HepG2 (cell line): ENCODE results near the gene TRIM23. TPM values are rescaled to one million over a fixed set of nuclear protein-coding genes. Genes with fewer than 3 reads are reported as not detected.
A peak's percentile ranks its signal among the peaks of the same experiment; 100 is the strongest.

ENCODE experiments used
- CENPT ChIP-seq: sonication (generic); formaldehyde crosslinking; IDR thresholded peaks from 2 replicates; pipeline ENCODE4 v1.8.0; 2022; ENCODE audit warnings: low read depth, mild to moderate bottlenecking, moderate library complexity, missing genetic modification reagents
- FOXA3 ChIP-seq: IDR thresholded peaks from 2 replicates; pipeline ENCODE4 v1.6.1; 2016; ENCODE audit warnings: missing genetic modification reagents, missing compliant biosample characterization
- KDM3A ChIP-seq: IDR thresholded peaks from 2 replicates; pipeline ENCODE4 v1.6.1; 2018; ENCODE audit warnings: low read depth, missing compliant biosample characterization
- NFE2L1 ChIP-seq: sonication (generic); formaldehyde crosslinking; IDR thresholded peaks from 2 replicates; pipeline ENCODE4 v1.4.0; 2020; ENCODE audit warnings: missing genetic modification reagents, mild to moderate bottlenecking, borderline replicate concordance
- RERE ChIP-seq: IDR thresholded peaks from 2 replicates; pipeline ENCODE4 v1.6.1; 2016; ENCODE audit warnings: low read depth, missing genetic modification reagents, missing compliant biosample characterization
- TCF7 ChIP-seq: sonication (generic); IDR thresholded peaks from 2 replicates; pipeline ENCODE4 v1.6.1; 2016; ENCODE audit warnings: antibody characterized with exemption, low read depth
- WIZ ChIP-seq: sonication (generic); formaldehyde crosslinking; IDR thresholded peaks from 2 replicates; pipeline ENCODE4 v1.5.1; 2020; ENCODE audit warnings: mild to moderate bottlenecking, missing genetic modification reagents
- ZKSCAN1 ChIP-seq: fragments of 150-350 bp; IDR thresholded peaks from 2 replicates; pipeline ENCODE4 v1.6.1; 2014; ENCODE audit warnings: low read length
- ZNF160 ChIP-seq: sonication (generic); formaldehyde crosslinking; IDR thresholded peaks from 2 replicates; pipeline ENCODE4 v1.8.0; 2022; ENCODE audit warnings: mild to moderate bottlenecking, inconsistent platforms, missing genetic modification reagents
- ZNF3 ChIP-seq: IDR thresholded peaks from 2 replicates; pipeline ENCODE4 v1.7.0; 2017; ENCODE audit warnings: inconsistent platforms
- ZNF317 ChIP-seq: sonication (generic); formaldehyde crosslinking; IDR thresholded peaks from 2 replicates; pipeline ENCODE4 v1.5.0; 2020; ENCODE audit warnings: mild to moderate bottlenecking, missing genetic modification reagents
- ZNF496 ChIP-seq: sonication (generic); formaldehyde crosslinking; IDR thresholded peaks from 2 replicates; pipeline ENCODE4 v1.8.1; 2023; ENCODE audit warnings: mild to moderate bottlenecking, moderate library complexity, missing genetic modification reagents; ENCODE audit not compliant: insufficient replicate concordance
- ZNF564 ChIP-seq: sonication (generic); formaldehyde crosslinking; IDR thresholded peaks from 2 replicates; pipeline ENCODE4 v1.8.1; 2023; ENCODE audit warnings: mild to moderate bottlenecking, missing genetic modification reagents
- ZNF780A ChIP-seq: sonication (generic); formaldehyde crosslinking; IDR thresholded peaks from 2 replicates; pipeline ENCODE4 v1.8.0; 2022; ENCODE audit warnings: mild to moderate bottlenecking, missing genetic modification reagents, moderate library complexity
- polyA plus RNA-seq, 8 experiments: library from polyadenylated mRNA; depleted of rRNA in 3 of 8; stranded (reverse) in 7 of 8; unstranded in 1 of 8; fragments of >200 nt; fragmentation: Illumina TruSeq in 4 of 8; extraction: Trizol in 4 of 8; gene quantifications; 2 replicates each; pipeline versions ENCODE4 v1.2.1 to v1.2.3, GENCODE V29; 2011 to 2016; ENCODE audit warnings: low read depth in 4 of 8, missing spikeins in 1 of 8, mixed read lengths in 1 of 8; ENCODE audit not compliant: insufficient read depth in 1 of 8
- total RNA-seq, 5 experiments: library from RNA; depleted of rRNA; stranded (reverse); fragments of >200 nt; fragmentation: Illumina TruSeq; extraction: Trizol; gene quantifications; 2 replicates each; pipeline ENCODE4 v1.2.3, GENCODE V29; 2016; ENCODE audit warnings: low read depth in 1 of 5
- TF ChIP-seq, protein P1 (sequence below): sonication (generic); formaldehyde crosslinking; IDR thresholded peaks from 2 replicates; pipeline ENCODE4 v1.5.1; 2020; ENCODE audit warnings: mild to moderate bottlenecking, missing genetic modification reagents, moderate library complexity
- TF ChIP-seq, protein P2 (sequence below): IDR thresholded peaks from 2 replicates; pipeline ENCODE4 v1.4.0; 2020; ENCODE audit warnings: mild to moderate bottlenecking, missing genetic modification reagents
- TF ChIP-seq, protein P3 (sequence below): sonication (generic); formaldehyde crosslinking; IDR thresholded peaks from 2 replicates; pipeline ENCODE4 v1.5.0; 2020; ENCODE audit warnings: missing genetic modification reagents

The TRIM23 gene
- total and polyA plus RNA-seq, 2 of the 13 experiments (the other 11 are each of a cell fraction or from before 2014, with no cell fraction given) = 4.6 to 11.4 TPM

DNA sequence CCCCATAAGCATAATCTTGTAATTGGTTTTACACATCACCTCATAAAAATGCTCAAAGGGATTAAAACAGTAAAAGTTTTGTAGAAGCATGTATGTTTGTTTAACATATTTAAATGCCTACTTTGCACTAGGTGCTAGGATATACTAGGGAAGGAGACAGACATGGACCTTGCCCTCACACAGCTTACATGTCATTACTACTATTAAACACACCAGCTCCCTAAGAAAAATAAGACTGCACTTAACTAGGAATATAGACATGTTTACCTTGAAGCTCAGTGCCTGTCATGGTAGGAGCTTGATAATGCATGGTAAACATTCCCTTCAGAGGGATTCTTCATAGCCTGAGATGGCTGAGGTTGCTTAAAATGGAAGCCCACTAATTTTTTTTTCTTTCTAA, 6.8 kb upstream of the TRIM23 start (continued):
- TF ChIP-seq RERE (CRISPR knock-in tag) (no peak), CENPT (CRISPR knock-in tag) (no peak), ZNF3 (no peak), WIZ (CRISPR knock-in tag) (no peak), ZNF496 (CRISPR knock-in tag) (no peak), NFE2L1 (CRISPR knock-in tag) (no peak), FOXA3 (0 out of 2 replicates have a peak, but pooled peaks have one; percentile 19), ZNF317 (no peak), ZNF160 (no peak), ZNF564 (CRISPR knock-in tag) (no peak), KDM3A (CRISPR knock-in tag) (no peak), ZNF780A (CRISPR knock-in tag) (no peak), ZKSCAN1 (no peak), TCF7 (no peak)
- TF ChIP-seq, protein P1, sequence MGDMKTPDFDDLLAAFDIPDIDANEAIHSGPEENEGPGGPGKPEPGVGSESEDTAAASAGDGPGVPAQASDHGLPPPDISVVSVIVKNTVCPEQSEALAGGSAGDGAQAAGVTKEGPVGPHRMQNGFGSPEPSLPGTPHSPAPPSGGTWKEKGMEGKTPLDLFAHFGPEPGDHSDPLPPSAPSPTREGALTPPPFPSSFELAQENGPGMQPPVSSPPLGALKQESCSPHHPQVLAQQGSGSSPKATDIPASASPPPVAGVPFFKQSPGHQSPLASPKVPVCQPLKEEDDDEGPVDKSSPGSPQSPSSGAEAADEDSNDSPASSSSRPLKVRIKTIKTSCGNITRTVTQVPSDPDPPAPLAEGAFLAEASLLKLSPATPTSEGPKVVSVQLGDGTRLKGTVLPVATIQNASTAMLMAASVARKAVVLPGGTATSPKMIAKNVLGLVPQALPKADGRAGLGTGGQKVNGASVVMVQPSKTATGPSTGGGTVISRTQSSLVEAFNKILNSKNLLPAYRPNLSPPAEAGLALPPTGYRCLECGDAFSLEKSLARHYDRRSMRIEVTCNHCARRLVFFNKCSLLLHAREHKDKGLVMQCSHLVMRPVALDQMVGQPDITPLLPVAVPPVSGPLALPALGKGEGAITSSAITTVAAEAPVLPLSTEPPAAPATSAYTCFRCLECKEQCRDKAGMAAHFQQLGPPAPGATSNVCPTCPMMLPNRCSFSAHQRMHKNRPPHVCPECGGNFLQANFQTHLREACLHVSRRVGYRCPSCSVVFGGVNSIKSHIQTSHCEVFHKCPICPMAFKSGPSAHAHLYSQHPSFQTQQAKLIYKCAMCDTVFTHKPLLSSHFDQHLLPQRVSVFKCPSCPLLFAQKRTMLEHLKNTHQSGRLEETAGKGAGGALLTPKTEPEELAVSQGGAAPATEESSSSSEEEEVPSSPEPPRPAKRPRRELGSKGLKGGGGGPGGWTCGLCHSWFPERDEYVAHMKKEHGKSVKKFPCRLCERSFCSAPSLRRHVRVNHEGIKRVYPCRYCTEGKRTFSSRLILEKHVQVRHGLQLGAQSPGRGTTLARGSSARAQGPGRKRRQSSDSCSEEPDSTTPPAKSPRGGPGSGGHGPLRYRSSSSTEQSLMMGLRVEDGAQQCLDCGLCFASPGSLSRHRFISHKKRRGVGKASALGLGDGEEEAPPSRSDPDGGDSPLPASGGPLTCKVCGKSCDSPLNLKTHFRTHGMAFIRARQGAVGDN (CRISPR knock-in tag) = no peak
- TF ChIP-seq, protein P2, sequence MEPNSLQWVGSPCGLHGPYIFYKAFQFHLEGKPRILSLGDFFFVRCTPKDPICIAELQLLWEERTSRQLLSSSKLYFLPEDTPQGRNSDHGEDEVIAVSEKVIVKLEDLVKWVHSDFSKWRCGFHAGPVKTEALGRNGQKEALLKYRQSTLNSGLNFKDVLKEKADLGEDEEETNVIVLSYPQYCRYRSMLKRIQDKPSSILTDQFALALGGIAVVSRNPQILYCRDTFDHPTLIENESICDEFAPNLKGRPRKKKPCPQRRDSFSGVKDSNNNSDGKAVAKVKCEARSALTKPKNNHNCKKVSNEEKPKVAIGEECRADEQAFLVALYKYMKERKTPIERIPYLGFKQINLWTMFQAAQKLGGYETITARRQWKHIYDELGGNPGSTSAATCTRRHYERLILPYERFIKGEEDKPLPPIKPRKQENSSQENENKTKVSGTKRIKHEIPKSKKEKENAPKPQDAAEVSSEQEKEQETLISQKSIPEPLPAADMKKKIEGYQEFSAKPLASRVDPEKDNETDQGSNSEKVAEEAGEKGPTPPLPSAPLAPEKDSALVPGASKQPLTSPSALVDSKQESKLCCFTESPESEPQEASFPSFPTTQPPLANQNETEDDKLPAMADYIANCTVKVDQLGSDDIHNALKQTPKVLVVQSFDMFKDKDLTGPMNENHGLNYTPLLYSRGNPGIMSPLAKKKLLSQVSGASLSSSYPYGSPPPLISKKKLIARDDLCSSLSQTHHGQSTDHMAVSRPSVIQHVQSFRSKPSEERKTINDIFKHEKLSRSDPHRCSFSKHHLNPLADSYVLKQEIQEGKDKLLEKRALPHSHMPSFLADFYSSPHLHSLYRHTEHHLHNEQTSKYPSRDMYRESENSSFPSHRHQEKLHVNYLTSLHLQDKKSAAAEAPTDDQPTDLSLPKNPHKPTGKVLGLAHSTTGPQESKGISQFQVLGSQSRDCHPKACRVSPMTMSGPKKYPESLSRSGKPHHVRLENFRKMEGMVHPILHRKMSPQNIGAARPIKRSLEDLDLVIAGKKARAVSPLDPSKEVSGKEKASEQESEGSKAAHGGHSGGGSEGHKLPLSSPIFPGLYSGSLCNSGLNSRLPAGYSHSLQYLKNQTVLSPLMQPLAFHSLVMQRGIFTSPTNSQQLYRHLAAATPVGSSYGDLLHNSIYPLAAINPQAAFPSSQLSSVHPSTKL (CRISPR knock-in tag) = peak; percentile 52
- TF ChIP-seq, protein P3, sequence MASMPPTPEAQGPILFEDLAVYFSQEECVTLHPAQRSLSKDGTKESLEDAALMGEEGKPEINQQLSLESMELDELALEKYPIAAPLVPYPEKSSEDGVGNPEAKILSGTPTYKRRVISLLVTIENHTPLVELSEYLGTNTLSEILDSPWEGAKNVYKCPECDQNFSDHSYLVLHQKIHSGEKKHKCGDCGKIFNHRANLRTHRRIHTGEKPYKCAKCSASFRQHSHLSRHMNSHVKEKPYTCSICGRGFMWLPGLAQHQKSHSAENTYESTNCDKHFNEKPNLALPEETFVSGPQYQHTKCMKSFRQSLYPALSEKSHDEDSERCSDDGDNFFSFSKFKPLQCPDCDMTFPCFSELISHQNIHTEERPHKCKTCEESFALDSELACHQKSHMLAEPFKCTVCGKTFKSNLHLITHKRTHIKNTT = no peak
